Neutrophil (primary cell): ENCODE results near the gene TFCP2L1.
"Not testable (repeated sequence)": the region's sequence is repeated elsewhere in the genome, so short reads cannot be mapped to it uniquely, and the experiment has no call there.

ENCODE experiments used
- H3K27ac ChIP-seq: fragments of 200-600 bp; sonication (generic); 2 replicates; pipeline ENCODE4 v1.5.1; 2016; ENCODE audit warnings: mild to moderate bottlenecking, moderate library complexity
- H3K27me3 ChIP-seq: fragments of 200-600 bp; sonication (generic); 2 replicates; pipeline ENCODE4 v1.6.0; 2016; ENCODE audit warnings: mild to moderate bottlenecking
- H3K36me3 ChIP-seq: fragments of 200-600 bp; sonication (generic); 2 replicates; pipeline ENCODE4 v1.5.1; 2017
- H3K4me1 ChIP-seq, 2 experiments: fragments of 200-600 bp in 1 of 2; sonication (generic) in 1 of 2; 1 replicate in 1 of 2; 2 replicates in 1 of 2; pipeline versions ENCODE4 v1.5.1 to v1.6.1; 2013 to 2016; ENCODE audit warnings: low read depth in 1 of 2, low read length in 1 of 2, mild to moderate bottlenecking in 1 of 2, moderate library complexity in 1 of 2; ENCODE audit not compliant: control insufficient read depth in 1 of 2, insufficient read depth in 1 of 2
- H3K4me3 ChIP-seq, 2 experiments: fragments of 200-600 bp in 1 of 2; sonication (generic) in 1 of 2; 1 replicate in 1 of 2; 2 replicates in 1 of 2; pipeline ENCODE4 v1.5.1; 2013 to 2016; ENCODE audit warnings: low read depth in 1 of 2, low read length in 1 of 2, mild to moderate bottlenecking in 1 of 2, moderate library complexity in 1 of 2
- H3K9me3 ChIP-seq: fragments of 200-600 bp; sonication (generic); 2 replicates; pipeline ENCODE4 v1.5.1; 2016
- TF ChIP-seq, protein P1 (sequence below): fragments of 200-600 bp; sonication (generic); IDR thresholded peaks from 2 replicates; pipeline ENCODE4 v1.5.1; 2016; ENCODE audit warnings: antibody characterized with exemption

TFCP2L1 gene

DNA sequence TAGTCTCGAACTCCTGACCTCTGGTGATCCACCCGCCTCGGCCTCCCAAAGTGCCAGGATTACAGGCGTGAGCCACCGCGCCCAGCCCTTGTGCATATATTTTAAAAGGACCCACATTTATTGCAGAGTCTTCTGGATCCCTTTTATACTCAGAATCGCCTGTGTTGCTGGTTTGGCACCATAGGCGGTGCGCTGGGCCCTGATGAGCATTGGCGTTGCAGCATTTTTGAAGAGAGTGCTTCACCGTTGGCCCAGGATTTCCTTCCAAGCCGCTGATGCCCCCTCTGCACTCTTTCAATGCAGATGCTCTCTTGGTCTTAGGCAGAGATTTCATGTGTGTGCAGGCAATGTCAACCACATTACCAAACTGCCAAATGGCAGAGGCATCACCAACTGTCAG lies 13.5 kb upstream of the TFCP2L1 start:
- no peaks in the 10 kb centered on the region for H3K4me1 ChIP-seq
- no peak overlapping the region for H3K4me3 ChIP-seq
- TF ChIP-seq, protein P1, sequence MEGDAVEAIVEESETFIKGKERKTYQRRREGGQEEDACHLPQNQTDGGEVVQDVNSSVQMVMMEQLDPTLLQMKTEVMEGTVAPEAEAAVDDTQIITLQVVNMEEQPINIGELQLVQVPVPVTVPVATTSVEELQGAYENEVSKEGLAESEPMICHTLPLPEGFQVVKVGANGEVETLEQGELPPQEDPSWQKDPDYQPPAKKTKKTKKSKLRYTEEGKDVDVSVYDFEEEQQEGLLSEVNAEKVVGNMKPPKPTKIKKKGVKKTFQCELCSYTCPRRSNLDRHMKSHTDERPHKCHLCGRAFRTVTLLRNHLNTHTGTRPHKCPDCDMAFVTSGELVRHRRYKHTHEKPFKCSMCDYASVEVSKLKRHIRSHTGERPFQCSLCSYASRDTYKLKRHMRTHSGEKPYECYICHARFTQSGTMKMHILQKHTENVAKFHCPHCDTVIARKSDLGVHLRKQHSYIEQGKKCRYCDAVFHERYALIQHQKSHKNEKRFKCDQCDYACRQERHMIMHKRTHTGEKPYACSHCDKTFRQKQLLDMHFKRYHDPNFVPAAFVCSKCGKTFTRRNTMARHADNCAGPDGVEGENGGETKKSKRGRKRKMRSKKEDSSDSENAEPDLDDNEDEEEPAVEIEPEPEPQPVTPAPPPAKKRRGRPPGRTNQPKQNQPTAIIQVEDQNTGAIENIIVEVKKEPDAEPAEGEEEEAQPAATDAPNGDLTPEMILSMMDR, result no peak
- H3K36me3 ChIP-seq, result no peaks in the 10 kb centered on the region
- peaks cover 4% of the 10 kb centered on the region for H3K27me3 ChIP-seq
- H3K27ac ChIP-seq, result no peak overlapping the region
- H3K9me3 ChIP-seq, result no peaks in the 10 kb centered on the region

GRCh38 chr2:121297866-121298265 lies 12.9 kb upstream of the TFCP2L1 start:
- H3K27me3 ChIP-seq, H3K9me3 ChIP-seq, H3K4me1 ChIP-seq: not testable (repeated sequence)

GRCh38 chr2:121297217-121297830 lies 12.3 kb upstream of the TFCP2L1 start:
- Histone ChIP-seq H3K4me1 (no peaks in the 10 kb centered on the region), H3K27ac (no peak overlapping the region), H3K9me3 (no peaks in the 10 kb centered on the region), H3K27me3 (no peaks in the 10 kb centered on the region), H3K36me3 (no peaks in the 10 kb centered on the region), H3K4me3 (no peak overlapping the region)
- TF ChIP-seq, protein P1, result no peak

More at GRCh38 chr2:121297866-121298265, 12.9 kb upstream of the TFCP2L1 start:
- not testable (repeated sequence) for H3K27ac ChIP-seq, H3K36me3 ChIP-seq, H3K4me3 ChIP-seq

- H3K9me3 ChIP-seq, result no peaks in the 10 kb centered on the region
- H3K27me3 ChIP-seq, result no peaks in the 10 kb centered on the region
- no peaks in the 10 kb centered on the region for H3K36me3 ChIP-seq
- no peak overlapping the region for H3K27ac ChIP-seq
- H3K4me1 ChIP-seq, result no peaks in the 10 kb centered on the region
- no peak overlapping the region for H3K4me3 ChIP-seq
- TF ChIP-seq, protein P1, result no peak
Observed at GRCh38 chr2:121295911-121296650, 11.1 kb upstream of the TFCP2L1 start.

- no peaks in the 10 kb centered on the region for H3K9me3 ChIP-seq
- no peak overlapping the region for H3K27ac ChIP-seq
- H3K4me1 ChIP-seq, result no peaks in the 10 kb centered on the region
- H3K27me3 ChIP-seq, result no peaks in the 10 kb centered on the region
- TF ChIP-seq, protein P1, result no peak
- H3K4me3 ChIP-seq, result no peak overlapping the region
- no peaks in the 10 kb centered on the region for H3K36me3 ChIP-seq
Observed at GRCh38 chr2:121294881-121295840, 10.2 kb upstream of the TFCP2L1 start.
